ENCODE results near the gene ACTN4.

Gene ACTN4

GRCh38 chr19:38662537-38663155 is 15.2 kb downstream of the ACTN4 start:
- DNase-seq, result no peak

- no peak for DNase-seq
These were observed 15.8 kb downstream of the ACTN4 start for GRCh38 chr19:38663156-38663651.

- no peak for DNase-seq
These were observed 16.6 kb downstream of the ACTN4 start for GRCh38 chr19:38663957-38664502.

- DNase-seq, result no peak
These were observed 17.2 kb downstream of the ACTN4 start for GRCh38 chr19:38664503-38665211.

- DNase-seq, result no peak
These were observed 17.9 kb downstream of the ACTN4 start for GRCh38 chr19:38665219-38665931.

GRCh38 chr19:38665950-38666662 is 18.7 kb downstream of the ACTN4 start:
- no peak for DNase-seq

- no peak for DNase-seq
These were observed 19.4 kb downstream of the ACTN4 start for GRCh38 chr19:38666663-38667511.

GRCh38 chr19:38667661-38668171 is 20.3 kb downstream of the ACTN4 start:
- no peak for DNase-seq

GRCh38 chr19:38669552-38669951 is 22.1 kb downstream of the ACTN4 start:
- DNase-seq, result no peak

- DNase-seq, result no peak
These were observed 23.5 kb downstream of the ACTN4 start for GRCh38 chr19:38670921-38671398.

GRCh38 chr19:38671654-38672053 is 24.2 kb downstream of the ACTN4 start:
- no peak for DNase-seq

- DNase-seq, result no peak
These were observed 25.6 kb downstream of the ACTN4 start for GRCh38 chr19:38673030-38673429.

- DNase-seq, result no peak
These were observed 27.1 kb downstream of the ACTN4 start for GRCh38 chr19:38674388-38675171.

- DNase-seq, result no peak
These were observed 28.2 kb downstream of the ACTN4 start for GRCh38 chr19:38675611-38676010.

GRCh38 chr19:38676023-38676877 is 28.8 kb downstream of the ACTN4 start:
- no peak for DNase-seq

GRCh38 chr19:38676878-38677646 is 29.6 kb downstream of the ACTN4 start:
- no peak for DNase-seq

- DNase-seq, result no peak
These were observed 30.9 kb downstream of the ACTN4 start for GRCh38 chr19:38678217-38678890.

- no peak for DNase-seq
These were observed 31.5 kb downstream of the ACTN4 start for GRCh38 chr19:38678891-38679494.

All from activated CD8-positive, alpha-beta memory T cell treated with anti-CD3 and anti-CD28 coated beads, Interleukin-2, amount 50 U/mL, for 48 hours (primary cell).